VCaP (cell line): ENCODE measurements around the gene TLX2.
A peak's percentile ranks its signal among the peaks of the same experiment; 100 is the strongest.

Source experiments
- H3K27ac ChIP-seq: fragments of 450-650 bp; 2 replicates; pipeline ENCODE4 v1.5.1; 2017
- CTCF ChIP-seq: fragments of 450-650 bp; conservative IDR thresholded peaks from 2 replicates; pipeline ENCODE4 v1.5.1; 2017; ENCODE audit warnings: mild to moderate bottlenecking, moderate library complexity

Gene TLX2

GRCh38 chr2:74491648-74492544 lies 22.4 kb upstream of the TLX2 start:
- no peak for TF ChIP-seq CTCF
- H3K27ac ChIP-seq: no peak overlapping the region

GRCh38 chr2:74493546-74493945 lies 20.7 kb upstream of the TLX2 start:
- H3K27ac ChIP-seq: no peak overlapping the region
- no peak for TF ChIP-seq CTCF

GRCh38 chr2:74495440-74495839 lies 18.8 kb upstream of the TLX2 start:
- no peak overlapping the region for H3K27ac ChIP-seq
- TF ChIP-seq CTCF: no peak

GRCh38 chr2:74496997-74497776 lies 17.1 kb upstream of the TLX2 start:
- H3K27ac ChIP-seq: peak overlapping the region; percentile 27; the same call in 1 of the 2 replicates
- no peak for TF ChIP-seq CTCF

GRCh38 chr2:74497777-74498499 lies 16.3 kb upstream of the TLX2 start:
- H3K27ac ChIP-seq: peak overlapping the region; percentile 27; the same call in 1 of the 2 replicates
- no peak for TF ChIP-seq CTCF

- H3K27ac ChIP-seq: peak overlapping the region; percentile 27; the same call in 1 of the 2 replicates
- no peak for TF ChIP-seq CTCF
Observed at GRCh38 chr2:74498500-74499266, 15.6 kb upstream of the TLX2 start.
